Small intestine (tissue), 7 donors: ENCODE measurements around the gene EMC9. TPM values are rescaled to one million over a fixed set of nuclear protein-coding genes. Genes with fewer than 3 reads are reported as not detected.
A peak's percentile ranks its signal among the peaks of the same experiment; 100 is the strongest.

ENCODE experiments used
- DNase-seq, 2 donors: peaks; one replicate each; pipeline versions ENCODE4 v3.0.0 to v3.0.0-alpha.2; 2013
- FAIRE-seq: peaks from 2 replicates; lab custom pipeline; 2012; peaks lifted over from hg19 to GRCh38; lab: Jason Lieb, UNC
- H3K27ac ChIP-seq, 3 donors: one replicate each; pipeline ENCODE4 v1.5.1; 2013; ENCODE audit warnings: low read length in 2 of 3, mild to moderate bottlenecking in 2 of 3, control low read depth in 1 of 3, inconsistent platforms in 1 of 3, low read depth in 1 of 3, moderate library complexity in 1 of 3
- H3K27me3 ChIP-seq, 3 donors: one replicate each; pipeline ENCODE4 v1.6.1; 2013; ENCODE audit warnings: low read length in 3 of 3, inconsistent platforms in 1 of 3; ENCODE audit not compliant: control insufficient read depth in 3 of 3, insufficient read depth in 3 of 3
- H3K36me3 ChIP-seq, 3 donors: one replicate each; pipeline ENCODE4 v1.6.1; 2013; ENCODE audit warnings: low read length in 3 of 3, inconsistent platforms in 1 of 3, low read depth in 1 of 3, mild to moderate bottlenecking in 1 of 3, moderate library complexity in 1 of 3; ENCODE audit not compliant: control insufficient read depth in 3 of 3, insufficient read depth in 2 of 3
- H3K4me1 ChIP-seq, 3 donors: one replicate each; pipeline ENCODE4 v1.6.1; 2013; ENCODE audit warnings: low read length in 2 of 3, inconsistent platforms in 1 of 3, low read depth in 1 of 3, mild to moderate bottlenecking in 1 of 3, moderate library complexity in 1 of 3; ENCODE audit not compliant: control insufficient read depth in 3 of 3, insufficient read depth in 2 of 3
- H3K4me3 ChIP-seq, 3 donors: one replicate each; pipeline ENCODE4 v1.5.1; 2013; ENCODE audit warnings: low read length in 3 of 3, control low read depth in 1 of 3, inconsistent platforms in 1 of 3, low read depth in 1 of 3, mild to moderate bottlenecking in 1 of 3, moderate library complexity in 1 of 3
- H3K9me3 ChIP-seq, 2 donors: one replicate each; pipeline ENCODE4 v1.6.1; 2013; ENCODE audit warnings: low read depth in 1 of 2, low read length in 1 of 2; ENCODE audit not compliant: control insufficient read depth in 2 of 2, insufficient read depth in 1 of 2
- WGBS, 3 donors: extraction: QIAGEN DNeasy Blood & Tissue Kit; methylation state at CpG; one replicate each; pipeline ENCODE4 v1.1.7; 2013; 5-methylcytosine and 5-hydroxymethylcytosine counted together
- polyA plus RNA-seq, 4 donors: library from polyadenylated mRNA; stranded (reverse) in 3 of 4; unstranded in 1 of 4; fragments of 200-250 nt in 3 of 4; fragments of 120-200 nt in 1 of 4; gene quantifications; one replicate each; pipeline versions ENCODE4 v1.2.1 to v1.2.3, GENCODE V29; 2013
- donor health status: healthy with polysubstance abuse.
- donor health status: control.
- donor health status: control.
- donor health status: Bipolar disorder and iron deficiency.
- donor health status: healthy.

The EMC9 gene
- polyA plus RNA-seq, 4 donors = 27.2 to 74.7 (median 41.3) TPM

- Histone ChIP-seq H3K4me3 (no peak overlapping the region), H3K36me3 (peaks cover 0 to 73% (median 10%) of the 10 kb centered on the region in 3 donors), H3K27ac (no peak overlapping the region), H3K9me3 (no peaks in the 10 kb centered on the region), H3K27me3 (no peaks in the 10 kb centered on the region), H3K4me1 (peaks cover 0 to 24% (median 6%) of the 10 kb centered on the region in 3 donors)
- whole genome bisulfite sequencing, 3 donors = 90 to 94% (median 92%) methylated on average over 9 to 10 of the region's 10 CpGs
- FAIRE-seq = no peak
- DNase-seq = no peak
Measured at GRCh38 chr14:24186831-24187538, 45.6 kb upstream of the EMC9 start.

- no peak for FAIRE-seq
- H3K36me3 ChIP-seq = peaks cover 2 to 80% (median 9%) of the 10 kb centered on the region in 3 donors
- H3K4me1 ChIP-seq = peaks cover 0 to 36% (median 6%) of the 10 kb centered on the region in 3 donors
- H3K4me3 ChIP-seq = no peak overlapping the region
- WGBS, 3 donors = 90 to 95% (median 94%) methylated on average over 11 of the region's 11 CpGs
- no peaks in the 10 kb centered on the region for H3K27me3 ChIP-seq
- no peak overlapping the region for H3K27ac ChIP-seq
- no peaks in the 10 kb centered on the region for H3K9me3 ChIP-seq
- no peak for DNase-seq
Measured at GRCh38 chr14:24185741-24186140, 44.4 kb upstream of the EMC9 start.

- DNase-seq (no peak), FAIRE-seq (no peak)
- H3K27ac ChIP-seq = no peak overlapping the region
- no peaks in the 10 kb centered on the region for H3K9me3 ChIP-seq
- H3K27me3 ChIP-seq = no peaks in the 10 kb centered on the region
- H3K4me1 ChIP-seq = peaks cover 0 to 43% (median 6%) of the 10 kb centered on the region in 3 donors
- peaks cover 2 to 82% (median 9%) of the 10 kb centered on the region in 3 donors for H3K36me3 ChIP-seq
- 95 to 98% (median 95%) methylated on average over 7 of the region's 7 CpGs for WGBS, 3 donors
- H3K4me3 ChIP-seq = no peak overlapping the region
Measured at GRCh38 chr14:24185026-24185425, 43.6 kb upstream of the EMC9 start.

- peaks cover 5 to 84% (median 9%) of the 10 kb centered on the region in 3 donors for H3K36me3 ChIP-seq
- WGBS, 3 donors = 89 to 94% (median 91%) methylated on average over 19 of the region's 19 CpGs
- no peak overlapping the region for H3K4me3 ChIP-seq
- no peak for FAIRE-seq
- no peaks in the 10 kb centered on the region for H3K9me3 ChIP-seq
- no peaks in the 10 kb centered on the region for H3K27me3 ChIP-seq
- no peak for DNase-seq
- peaks cover 0 to 50% (median 6%) of the 10 kb centered on the region in 3 donors for H3K4me1 ChIP-seq
- no peak overlapping the region for H3K27ac ChIP-seq
Measured at GRCh38 chr14:24184104-24184970, 42.9 kb upstream of the EMC9 start.

- Histone ChIP-seq H3K4me3 (no peak overlapping the region), H3K27me3 (no peaks in the 10 kb centered on the region), H3K9me3 (no peaks in the 10 kb centered on the region), H3K27ac (no peak overlapping the region), H3K4me1 (peaks cover 0 to 57% (median 2%) of the 10 kb centered on the region in 3 donors), H3K36me3 (peaks cover 9 to 97% (median 13%) of the 10 kb centered on the region in 3 donors)
- DNase-seq (no peak), FAIRE-seq (no peak)
- WGBS, 3 donors = 92 to 96% (median 94%) methylated on average over 15 of the region's 15 CpGs
Measured at GRCh38 chr14:24183014-24183481, 41.7 kb upstream of the EMC9 start.

- Histone ChIP-seq H3K4me1 (peaks cover 0 to 57% (median 0%) of the 10 kb centered on the region in 3 donors), H3K9me3 (no peaks in the 10 kb centered on the region), H3K36me3 (peaks cover 13 to 99% (median 20%) of the 10 kb centered on the region in 3 donors), H3K27me3 (no peaks in the 10 kb centered on the region), H3K27ac (no peak overlapping the region), H3K4me3 (no peak overlapping the region)
- 87 to 90% (median 90%) methylated on average over 13 to 14 of the region's 14 CpGs for WGBS, 3 donors
- FAIRE-seq = no peak
- no peak for DNase-seq
Measured at GRCh38 chr14:24182110-24182882, 40.9 kb upstream of the EMC9 start.

- H3K27me3 ChIP-seq = no peaks in the 10 kb centered on the region
- no peak for DNase-seq
- H3K4me1 ChIP-seq = peaks cover 0 to 64% (median 0%) of the 10 kb centered on the region in 3 donors
- no peaks in the 10 kb centered on the region for H3K9me3 ChIP-seq
- H3K27ac ChIP-seq = peak overlapping the region in 1 of 3 donors; percentile 90
- 85 to 91% (median 89%) methylated on average over 19 of the region's 19 CpGs for WGBS, 3 donors
- H3K36me3 ChIP-seq = peaks cover 18 to 99% (median 26%) of the 10 kb centered on the region in 3 donors
- no peak for FAIRE-seq
- H3K4me3 ChIP-seq = no peak overlapping the region
Measured at GRCh38 chr14:24181371-24182077, 40.1 kb upstream of the EMC9 start.
